Neural cell (in vitro differentiated cells): ENCODE data around the gene ANKRD1. TPM values are rescaled to one million over a fixed set of nuclear protein-coding genes. Genes with fewer than 3 reads are reported as not detected.
A peak's percentile ranks its signal among the peaks of the same experiment; 100 is the strongest.

Experiments used
- H2AFZ ChIP-seq: fragments of 200-600, 300-800 bp; sonication (generic), shearing (Covaris generic); 2 replicates; pipeline ENCODE4 v1.6.0; 2014; ENCODE audit warnings: low read depth, mild to moderate bottlenecking, antibody characterized with exemption, low read length, moderate library complexity
- H3F3A ChIP-seq: fragments of 200-600 bp; shearing (Covaris generic); 2 replicates; pipeline ENCODE4 v1.6.1; 2016; ENCODE audit warnings: mild to moderate bottlenecking, moderate library complexity, mixed read lengths, antibody characterized with exemption, low read length; ENCODE audit not compliant: insufficient read depth, poor library complexity, severe bottlenecking
- H3K27ac ChIP-seq: fragments of 200-600, 300-800 bp; sonication (generic), shearing (Covaris generic); 2 replicates; pipeline ENCODE4 v1.5.1; 2014; ENCODE audit warnings: mild to moderate bottlenecking, low read length, moderate library complexity
- H3K27me3 ChIP-seq: fragments of 300-800, 200-600 bp; sonication (generic), shearing (Covaris generic); 2 replicates; pipeline ENCODE4 v1.6.0; 2014; ENCODE audit warnings: mild to moderate bottlenecking, low read depth, low read length, moderate library complexity; ENCODE audit not compliant: insufficient read depth
- H3K36me3 ChIP-seq: fragments of 300-800, 200-600 bp; sonication (generic), shearing (Covaris generic); 2 replicates; pipeline ENCODE4 v1.5.1; 2014; ENCODE audit warnings: mild to moderate bottlenecking, antibody characterized with exemption, low read length, moderate library complexity; ENCODE audit not compliant: insufficient read depth
- H3K4me2 ChIP-seq: fragments of 300-800, 200-600 bp; sonication (generic), shearing (Covaris generic); 2 replicates; pipeline ENCODE4 v1.6.0; 2014; ENCODE audit warnings: mild to moderate bottlenecking, low read length
- H3K4me3 ChIP-seq: fragments of 300-800, 200-600 bp; sonication (generic), shearing (Covaris generic); 2 replicates; pipeline ENCODE4 v1.5.1; 2014; ENCODE audit warnings: mild to moderate bottlenecking, low read length, moderate library complexity
- H3K79me2 ChIP-seq: fragments of 200-600 bp; shearing (Covaris generic); replicated peaks from 2 replicates; pipeline ENCODE4 v1.6.0; 2014; ENCODE audit warnings: mild to moderate bottlenecking, low read length, moderate library complexity; ENCODE audit not compliant: insufficient read depth
- H3K9ac ChIP-seq: fragments of 300-800, 200-600 bp; sonication (generic), shearing (Covaris generic); 2 replicates; pipeline ENCODE4 v1.6.1; 2016; ENCODE audit warnings: mild to moderate bottlenecking, low read length, mixed read lengths
- H3K9me2 ChIP-seq: fragments of 200-600 bp; shearing (Covaris generic); 2 replicates; pipeline ENCODE4 v1.6.1; 2016; ENCODE audit warnings: mild to moderate bottlenecking, low read length, mixed read lengths; ENCODE audit not compliant: insufficient read depth
- H3K9me3 ChIP-seq: fragments of 200-600, 300-800 bp; sonication (generic), shearing (Covaris generic); 2 replicates; pipeline ENCODE4 v1.6.1; 2016; ENCODE audit warnings: mild to moderate bottlenecking, mixed run types, low read length, moderate library complexity, mixed read lengths
- H4K20me1 ChIP-seq: fragments of 200-600 bp; shearing (Covaris generic); 2 replicates; pipeline ENCODE4 v1.6.1; 2016; ENCODE audit warnings: mild to moderate bottlenecking, mixed run types; ENCODE audit not compliant: insufficient read depth
- CTCF ChIP-seq: fragments of 450-650 bp; IDR thresholded peaks from 2 replicates; pipeline ENCODE4 v1.5.1; 2014; ENCODE audit warnings: antibody characterized with exemption, mild to moderate bottlenecking, moderate library complexity; ENCODE audit not compliant: poor library complexity, severe bottlenecking
- EP300 ChIP-seq: fragments of 450-650 bp; conservative IDR thresholded peaks from 2 replicates; pipeline ENCODE4 v1.6.1; 2014; ENCODE audit warnings: antibody characterized with exemption, mild to moderate bottlenecking, moderate library complexity; ENCODE audit not compliant: poor library complexity, severe bottlenecking
- EZH2 ChIP-seq: fragments of 200-600, 300-800 bp; shearing (Covaris generic), sonication (generic); IDR thresholded peaks from 2 replicates; pipeline ENCODE4 v1.6.1; 2014; ENCODE audit warnings: antibody characterized with exemption, low read length, borderline replicate concordance, mild to moderate bottlenecking; ENCODE audit not compliant: insufficient read depth, poor library complexity, severe bottlenecking
- MXI1 ChIP-seq: fragments of 450-650 bp; conservative IDR thresholded peaks from 2 replicates; pipeline ENCODE4 v1.6.1; 2014; ENCODE audit warnings: antibody characterized with exemption, mild to moderate bottlenecking; ENCODE audit not compliant: poor library complexity, severe bottlenecking
- POLR2AphosphoS5 ChIP-seq: IDR thresholded peaks from 2 replicates; pipeline ENCODE4 v1.6.1; 2012
- RAD21 ChIP-seq: fragments of 450-650 bp; conservative IDR thresholded peaks from 2 replicates; pipeline ENCODE4 v1.6.1; 2014; ENCODE audit warnings: antibody characterized with exemption, mild to moderate bottlenecking, moderate library complexity
- REST ChIP-seq: IDR thresholded peaks from 2 replicates; pipeline ENCODE4 v1.6.1; 2012; ENCODE audit warnings: borderline replicate concordance
- SMC3 ChIP-seq: fragments of 450-650 bp; conservative IDR thresholded peaks from 2 replicates; pipeline ENCODE4 v1.6.1; 2014; ENCODE audit warnings: antibody characterized with exemption, mild to moderate bottlenecking, moderate library complexity; ENCODE audit not compliant: poor library complexity
- TAF1 ChIP-seq: IDR thresholded peaks from 2 replicates; pipeline ENCODE4 v1.6.1; 2012; ENCODE audit warnings: low read depth
- polyA plus RNA-seq: library from polyadenylated mRNA; depleted of rRNA; stranded (reverse); fragments of >200 nt; gene quantifications from 2 replicates; pipeline ENCODE4 v1.2.3, GENCODE V29; 2014

Gene ANKRD1
- polyA plus RNA-seq, 1 donor from 2014 or later = not detected

- TF ChIP-seq CTCF (no peak), SMC3 (no peak), EP300 (no peak), REST (no peak), EZH2 (no peak), TAF1 (no peak), RAD21 (no peak), MXI1 (no peak), POLR2AphosphoS5 (no peak)
- H3K27me3 ChIP-seq = no peaks in the 10 kb centered on the region
- H3K4me2 ChIP-seq = no peak overlapping the region
These were observed 16.9 kb upstream of the ANKRD1 start for GRCh38 chr10:90937645-90938258.

GRCh38 chr10:90936276-90936659 is 15.4 kb upstream of the ANKRD1 start:
- no peak overlapping the region for H2AFZ ChIP-seq
- H3K4me3 ChIP-seq = no peak overlapping the region
- H3K36me3 ChIP-seq = no peaks in the 10 kb centered on the region
- H3K9me2 ChIP-seq = no peaks in the 10 kb centered on the region
- no peaks in the 10 kb centered on the region for H3F3A ChIP-seq
- no peaks in the 10 kb centered on the region for H3K9me3 ChIP-seq
- H3K9ac ChIP-seq = peak overlapping the region; percentile 43
- H3K27ac ChIP-seq = peak overlapping the region; percentile 87
- TF ChIP-seq MXI1 (no peak), EZH2 (no peak), EP300 (no peak), SMC3 (no peak), POLR2AphosphoS5 (no peak), CTCF (no peak), REST (no peak), TAF1 (no peak), RAD21 (no peak)
- no peaks in the 10 kb centered on the region for H3K79me2 ChIP-seq
- no peak overlapping the region for H3K4me2 ChIP-seq
- H4K20me1 ChIP-seq = no peaks in the 10 kb centered on the region
- H3K27me3 ChIP-seq = no peaks in the 10 kb centered on the region

More at GRCh38 chr10:90937645-90938258, 16.9 kb upstream of the ANKRD1 start:
- Histone ChIP-seq H3K79me2 (no peaks in the 10 kb centered on the region), H3K36me3 (no peaks in the 10 kb centered on the region), H3K9me2 (no peaks in the 10 kb centered on the region), H2AFZ (no peak overlapping the region), H4K20me1 (no peaks in the 10 kb centered on the region), H3K27ac (peak overlapping the region; percentile 87), H3K9ac (no peak overlapping the region), H3K4me3 (no peak overlapping the region), H3F3A (no peaks in the 10 kb centered on the region), H3K9me3 (no peaks in the 10 kb centered on the region)
